Measurements from ENCODE around the gene MAPK1IP1L. TPM values are rescaled to one million over a fixed set of nuclear protein-coding genes. Genes with fewer than 3 reads are reported as not detected.

Gene MAPK1IP1L
- 28.7 and 69.9 TPM in 2 replicates for total RNA-seq

GRCh38 chr14:55051423-55052268, at the start of gene MAPK1IP1L:
Gene MAPK1IP1L, plus strand, starts transcription at chr14:55051647. Its CDS starts 10,037 bp downstream, at chr14:55061684.

DNA sequence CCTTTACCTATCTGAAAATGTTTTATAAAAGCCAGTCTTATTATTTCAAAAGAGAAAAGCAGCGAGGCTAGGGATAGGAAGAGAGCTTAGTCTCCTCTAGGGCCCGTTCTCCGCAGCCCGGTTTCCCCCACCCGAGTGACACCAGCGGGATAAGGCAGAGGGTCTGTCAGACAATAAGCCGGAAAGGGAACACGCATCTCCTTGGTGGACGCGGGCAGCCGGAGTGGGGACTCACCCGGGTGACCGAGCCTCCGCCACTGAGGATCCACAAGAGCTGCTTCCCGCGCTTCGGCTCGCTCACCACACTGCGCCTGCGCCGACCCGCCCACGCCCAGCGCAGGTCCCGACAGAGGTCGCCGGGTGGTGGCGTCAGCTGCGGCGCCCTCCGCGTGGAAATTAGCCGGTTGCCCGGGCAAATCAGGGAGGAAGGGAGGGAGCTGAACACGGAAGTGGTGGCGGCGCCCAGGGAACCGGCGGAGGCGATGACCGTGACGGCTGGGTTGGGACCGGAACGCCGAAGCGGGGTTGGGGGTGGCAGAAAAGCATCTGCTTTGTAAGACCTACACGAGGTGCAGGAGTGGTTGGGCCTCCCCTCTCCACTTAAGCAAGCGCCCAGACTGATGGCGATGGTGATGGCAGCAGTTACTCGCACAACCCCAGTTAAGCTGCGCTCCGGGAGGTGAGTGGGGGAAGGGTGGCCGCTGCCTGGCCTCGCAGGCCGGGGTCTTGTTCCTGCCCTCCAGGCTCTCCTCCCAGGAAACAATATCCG, 24.5 kb upstream of the MAPK1IP1L start, which contains the start of the genes SOCS4 and WDHD1:
SOCS4 (plus strand) TSS at position 444 of the 769 bp plus-strand sequence. CDS start 15,806 bp downstream, outside the sequence.
WDHD1 (minus strand) TSS at position 307 of the 769 bp plus-strand sequence. CDS start 312 bp downstream, outside the sequence.

Other genes with a start within 250 kb of the MAPK1IP1L start
- gene GCH1, start 148.8 kb upstream of the MAPK1IP1L start, total RNA-seq, result 1.4 and 31.7 TPM in 2 replicates
- gene WDHD1, start 24.5 kb upstream of the MAPK1IP1L start, total RNA-seq, result 3.3 and 22.0 TPM in 2 replicates
- gene SOCS4, start 24.4 kb upstream of the MAPK1IP1L start, total RNA-seq, result 14.2 and 23.8 TPM in 2 replicates
- gene LGALS3, start 77.6 kb downstream of the MAPK1IP1L start, total RNA-seq, result 113 and 156 TPM in 2 replicates
- gene DLGAP5, start 139.9 kb downstream of the MAPK1IP1L start, total RNA-seq, result 1.1 and 41.8 TPM in 2 replicates
- 19.5 and 22.6 TPM in 2 replicates for gene FBXO34, start 219.8 kb downstream of the MAPK1IP1L start, total RNA-seq